Measurements from ENCODE around the gene CCR8.

- TF ChIP-seq EZH2 (IDR thresholded peaks at IDR 0.05; ENCODE audit: borderline replicate concordance, low read depth, low read length, severe bottlenecking) (no peak), CTCF (IDR thresholded peaks at IDR 0.05; ENCODE audit: borderline replicate concordance, extremely low read depth, low read length, poor library complexity, severe bottlenecking) (no peak)
Measured at GRCh38 chr3:39339086-39339485, 9.6 kb downstream of the CCR8 start.
